H9 (cell line): ENCODE data around the gene SH3GL2. TPM values are rescaled to one million over a fixed set of nuclear protein-coding genes. Genes with fewer than 3 reads are reported as not detected.

ENCODE experiments used
- DNase-seq: peaks from one replicate; pipeline ENCODE4 v3.0.0-alpha.2; 2017
- H2AFZ ChIP-seq: one replicate; pipeline ENCODE4 v1.6.1; 2013; ENCODE audit warnings: mild to moderate bottlenecking, low read length, control low read depth, moderate library complexity
- H2AK5ac ChIP-seq: 2 replicates; pipeline ENCODE4 v1.6.1; 2013; ENCODE audit warnings: low read length, control low read depth, mixed read lengths; ENCODE audit not compliant: insufficient read length
- H2BK120ac ChIP-seq: one replicate; pipeline ENCODE4 v1.6.1; 2013; ENCODE audit warnings: low read depth, mild to moderate bottlenecking, low read length, control low read depth, inconsistent platforms; ENCODE audit not compliant: poor library complexity, severe bottlenecking
- H2BK12ac ChIP-seq: 2 replicates; pipeline ENCODE4 v1.6.1; 2013; ENCODE audit warnings: low read length, control low read depth, mixed read lengths, low read depth; ENCODE audit not compliant: insufficient read length
- H2BK15ac ChIP-seq: 2 replicates; pipeline ENCODE4 v1.6.1; 2013; ENCODE audit warnings: low read depth, low read length, control low read depth
- H2BK20ac ChIP-seq: one replicate; pipeline ENCODE4 v1.6.1; 2013; ENCODE audit warnings: low read depth, mild to moderate bottlenecking, low read length, control low read depth, inconsistent platforms; ENCODE audit not compliant: poor library complexity, severe bottlenecking
- H2BK5ac ChIP-seq: 2 replicates; pipeline ENCODE4 v1.6.1; 2013; ENCODE audit warnings: low read length, control low read depth, mixed read lengths; ENCODE audit not compliant: insufficient read length
- H3K14ac ChIP-seq: 2 replicates; pipeline ENCODE4 v1.6.1; 2013; ENCODE audit warnings: low read length, control low read depth; ENCODE audit not compliant: insufficient read depth
- H3K18ac ChIP-seq: 2 replicates; pipeline ENCODE4 v1.6.1; 2013; ENCODE audit warnings: low read depth, mild to moderate bottlenecking, mixed read lengths, low read length, control low read depth; ENCODE audit not compliant: insufficient read length
- H3K23ac ChIP-seq: 2 replicates; pipeline ENCODE4 v1.6.1; 2013; ENCODE audit warnings: low read length, control low read depth, mixed read lengths, low read depth; ENCODE audit not compliant: insufficient read length
- H3K23me2 ChIP-seq: 2 replicates; pipeline ENCODE4 v1.6.1; 2013; ENCODE audit warnings: low read depth, mild to moderate bottlenecking, mixed read lengths, low read length, control low read depth; ENCODE audit not compliant: insufficient read length, poor library complexity, severe bottlenecking
- H3K27ac ChIP-seq: 2 replicates; pipeline ENCODE4 v1.5.1; 2013; ENCODE audit warnings: low read length, control low read depth, mixed read lengths, low read depth; ENCODE audit not compliant: insufficient read length
- H3K27me3 ChIP-seq: 2 replicates; pipeline ENCODE4 v1.6.1; 2013; ENCODE audit warnings: low read length, control low read depth, inconsistent platforms; ENCODE audit not compliant: insufficient read depth
- H3K4ac ChIP-seq: 2 replicates; pipeline ENCODE4 v1.6.1; 2013; ENCODE audit warnings: low read depth, mild to moderate bottlenecking, control low read depth, inconsistent platforms, low read length, moderate library complexity
- H3K4me1 ChIP-seq: 2 replicates; pipeline ENCODE4 v1.6.1; 2013; ENCODE audit warnings: low read length, control low read depth, inconsistent platforms; ENCODE audit not compliant: insufficient read depth
- H3K4me2 ChIP-seq: 2 replicates; pipeline ENCODE4 v1.6.1; 2013; ENCODE audit warnings: low read length, control low read depth, mixed read lengths; ENCODE audit not compliant: insufficient read length, insufficient read depth
- H3K56ac ChIP-seq: 2 replicates; pipeline ENCODE4 v1.6.1; 2013; ENCODE audit warnings: low read depth, mild to moderate bottlenecking, mixed read lengths, low read length, control low read depth; ENCODE audit not compliant: insufficient read length
- H3K79me1 ChIP-seq: 2 replicates; pipeline ENCODE4 v1.6.1; 2013; ENCODE audit warnings: low read depth, mild to moderate bottlenecking, moderate library complexity, low read length, control low read depth, inconsistent platforms; ENCODE audit not compliant: insufficient read depth, poor library complexity, severe bottlenecking
- H3K79me2 ChIP-seq: 2 replicates; pipeline ENCODE4 v1.6.1; 2013; ENCODE audit warnings: low read length, control low read depth, inconsistent platforms; ENCODE audit not compliant: insufficient read depth
- H3K9ac ChIP-seq: 2 replicates; pipeline ENCODE4 v1.6.1; 2013; ENCODE audit warnings: low read length, control low read depth, mixed read lengths; ENCODE audit not compliant: insufficient read length; ENCODE audit errors: extremely low read depth
- H3K9me3 ChIP-seq: one replicate; pipeline ENCODE4 v1.6.1; 2013; ENCODE audit warnings: low read depth, low read length, inconsistent platforms; ENCODE audit not compliant: control insufficient read depth
- H3T11ph ChIP-seq: one replicate; pipeline ENCODE4 v1.6.1; 2013; ENCODE audit warnings: mild to moderate bottlenecking, low read length, control low read depth, inconsistent platforms
- H4K20me1 ChIP-seq: one replicate; pipeline ENCODE4 v1.6.1; 2013; ENCODE audit not compliant: control insufficient read depth, insufficient read length, insufficient read depth
- H4K5ac ChIP-seq: 2 replicates; pipeline ENCODE4 v1.6.1; 2013; ENCODE audit warnings: low read depth, mild to moderate bottlenecking, mixed read lengths, low read length, control low read depth; ENCODE audit not compliant: insufficient read length
- H4K8ac ChIP-seq: replicated peaks from 2 replicates; pipeline ENCODE4 v1.6.1; 2013; ENCODE audit warnings: low read length, control low read depth, mixed read lengths, low read depth; ENCODE audit not compliant: insufficient read length
- H4K91ac ChIP-seq: 2 replicates; pipeline ENCODE4 v1.6.1; 2013; ENCODE audit warnings: low read depth, mild to moderate bottlenecking, moderate library complexity, mixed read lengths, low read length, control low read depth; ENCODE audit not compliant: insufficient read length
- H3K27ac Mint-ChIP-seq, 3 experiments: 2 replicates in 2 of 3; 3 replicates in 1 of 3; pipeline ENCODE4 v1.8.0; 2020 to 2021; ENCODE audit warnings: mixed read lengths in 3 of 3, mild to moderate bottlenecking in 1 of 3, moderate library complexity in 1 of 3
- H3K27me3 Mint-ChIP-seq: 2 replicates; pipeline ENCODE4 v1.8.0; 2021; ENCODE audit warnings: low read depth, mild to moderate bottlenecking, moderate library complexity, mixed read lengths
- H3K36me3 Mint-ChIP-seq, 3 experiments: 2 replicates in 2 of 3; 3 replicates in 1 of 3; pipeline ENCODE4 v1.8.0; 2020 to 2021; ENCODE audit warnings: low read depth in 3 of 3, mixed read lengths in 3 of 3; ENCODE audit not compliant: insufficient read depth in 1 of 3
- H3K4me1 Mint-ChIP-seq, 2 experiments: 2 replicates each; pipeline ENCODE4 v1.8.0; 2020; ENCODE audit warnings: mixed read lengths in 2 of 2
- H3K4me3 Mint-ChIP-seq, 2 experiments: 2 replicates in 1 of 2; 3 replicates in 1 of 2; pipeline ENCODE4 v1.8.0; 2020 to 2021; ENCODE audit warnings: mild to moderate bottlenecking in 2 of 2, mixed read lengths in 2 of 2, moderate library complexity in 1 of 2
- H3K9me3 Mint-ChIP-seq, 2 experiments: 2 replicates in 1 of 2; 3 replicates in 1 of 2; pipeline ENCODE4 v1.8.0; 2020; ENCODE audit warnings: mild to moderate bottlenecking in 2 of 2, mixed read lengths in 2 of 2, moderate library complexity in 1 of 2
- WGBS: extraction: QIAGEN DNeasy Blood & Tissue Kit; methylation state at CpG from one replicate; pipeline ENCODE4 v1.1.7; 2013; ENCODE audit warnings: missing lambda C conversion rate, low lambda C conversion rate, mixed read lengths; ENCODE audit not compliant: insufficient read length; ENCODE audit errors: extremely low coverage; 5-methylcytosine and 5-hydroxymethylcytosine counted together
- total RNA-seq: library from RNA; stranded (reverse); gene quantifications from 2 replicates; pipeline ENCODE4 v1.2.1, GENCODE V29; 2021
- TF ChIP-seq, protein P1 (sequence below): fragments of 200-600 bp; sonication (generic); conservative IDR thresholded peaks from 3 replicates; pipeline ENCODE4 v1.8.0; 2021; ENCODE audit warnings: antibody characterized with exemption, mild to moderate bottlenecking

Gene SH3GL2
- total RNA-seq, 1 experiment from 2014 or later = 6.5 TPM

DNA sequence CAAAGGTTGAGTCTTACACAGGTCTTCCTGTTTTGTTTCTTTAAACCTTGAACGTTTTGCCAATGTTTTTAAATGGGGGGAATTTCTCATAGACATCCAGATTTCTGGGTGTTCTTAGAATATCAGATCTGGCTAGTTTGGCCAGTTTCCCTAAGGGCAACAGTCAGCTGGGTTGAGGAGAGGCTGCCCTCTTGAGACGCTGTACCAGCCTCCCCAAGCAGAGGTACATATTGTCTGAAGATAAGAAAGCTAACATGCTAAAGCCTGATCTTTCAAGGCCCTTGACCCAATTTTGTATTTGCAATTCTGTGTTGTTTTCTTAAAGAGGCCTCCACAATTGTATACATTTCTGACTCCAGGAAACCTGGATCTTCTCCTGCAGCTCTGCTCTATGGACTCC, 21.9 kb upstream of the SH3GL2 start:
- no peak overlapping the region for H3K56ac ChIP-seq
- no peak overlapping the region for H2BK20ac ChIP-seq
- Mint-ChIP-seq H3K4me3 (no peak overlapping the region), H3K4me1 (no peaks in the 10 kb centered on the region; a peak in 1 of 4 replicates), H3K36me3 (no peaks in the 10 kb centered on the region), H3K27me3 (no peaks in the 10 kb centered on the region), H3K27ac (0 out of 7 replicates have a peak overlapping the region, but pooled peaks of 1 of the 3 experiments have one; percentile 11), H3K9me3 (no peaks in the 10 kb centered on the region)
- H3K27me3 ChIP-seq = no peaks in the 10 kb centered on the region
- H2BK15ac ChIP-seq = no peak overlapping the region
- TF ChIP-seq, protein P1, sequence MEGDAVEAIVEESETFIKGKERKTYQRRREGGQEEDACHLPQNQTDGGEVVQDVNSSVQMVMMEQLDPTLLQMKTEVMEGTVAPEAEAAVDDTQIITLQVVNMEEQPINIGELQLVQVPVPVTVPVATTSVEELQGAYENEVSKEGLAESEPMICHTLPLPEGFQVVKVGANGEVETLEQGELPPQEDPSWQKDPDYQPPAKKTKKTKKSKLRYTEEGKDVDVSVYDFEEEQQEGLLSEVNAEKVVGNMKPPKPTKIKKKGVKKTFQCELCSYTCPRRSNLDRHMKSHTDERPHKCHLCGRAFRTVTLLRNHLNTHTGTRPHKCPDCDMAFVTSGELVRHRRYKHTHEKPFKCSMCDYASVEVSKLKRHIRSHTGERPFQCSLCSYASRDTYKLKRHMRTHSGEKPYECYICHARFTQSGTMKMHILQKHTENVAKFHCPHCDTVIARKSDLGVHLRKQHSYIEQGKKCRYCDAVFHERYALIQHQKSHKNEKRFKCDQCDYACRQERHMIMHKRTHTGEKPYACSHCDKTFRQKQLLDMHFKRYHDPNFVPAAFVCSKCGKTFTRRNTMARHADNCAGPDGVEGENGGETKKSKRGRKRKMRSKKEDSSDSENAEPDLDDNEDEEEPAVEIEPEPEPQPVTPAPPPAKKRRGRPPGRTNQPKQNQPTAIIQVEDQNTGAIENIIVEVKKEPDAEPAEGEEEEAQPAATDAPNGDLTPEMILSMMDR = no peak
- H3K4ac ChIP-seq = no peak overlapping the region
- no peak overlapping the region for H2BK120ac ChIP-seq
- no peaks in the 10 kb centered on the region for H3K23me2 ChIP-seq
- no peak overlapping the region for H3T11ph ChIP-seq
- no peak overlapping the region for H4K91ac ChIP-seq
- H2AFZ ChIP-seq = no peak overlapping the region
- no peak overlapping the region for H3K27ac ChIP-seq
- no peak overlapping the region for H2BK12ac ChIP-seq
- H4K20me1 ChIP-seq = no peaks in the 10 kb centered on the region
- no peaks in the 10 kb centered on the region for H3K79me2 ChIP-seq
- H3K4me1 ChIP-seq = no peaks in the 10 kb centered on the region
- no peak for DNase-seq
- H2AK5ac ChIP-seq = no peak overlapping the region
- no peak overlapping the region for H3K23ac ChIP-seq
- H3K9ac ChIP-seq = no peak overlapping the region
- no peak overlapping the region for H2BK5ac ChIP-seq
- H4K5ac ChIP-seq = no peak overlapping the region
- no CpG with 5 or more reads among the region's 2 CpGs for WGBS
- no peaks in the 10 kb centered on the region for H3K79me1 ChIP-seq
- H3K9me3 ChIP-seq = no peaks in the 10 kb centered on the region
- H3K18ac ChIP-seq = no peak overlapping the region
- no peak overlapping the region for H3K14ac ChIP-seq
- H3K4me2 ChIP-seq = no peak overlapping the region
- no peak overlapping the region for H4K8ac ChIP-seq
